Esophagus squamous epithelium (tissue), 5 donors: ENCODE measurements around the gene ZNF124. TPM values are rescaled to one million over a fixed set of nuclear protein-coding genes. Genes with fewer than 3 reads are reported as not detected.

Experiments
- DNase-seq: peaks from one replicate; lab custom pipeline; 2025; lab: John Stamatoyannopoulos, UW
- H3K27ac ChIP-seq, 4 donors: fragments of 200-600 bp; sonication (generic); one replicate each; pipeline ENCODE4 v1.5.1; 2016 to 2019; ENCODE audit warnings: mild to moderate bottlenecking in 1 of 4
- H3K27me3 ChIP-seq, 4 donors: fragments of 200-600 bp; sonication (generic); 1 replicate in 3 of 4; 2 replicates in 1 of 4; pipeline versions ENCODE4 v1.5.1 to v1.6.0; 2017 to 2021; ENCODE audit warnings: antibody characterized with exemption in 1 of 4
- H3K36me3 ChIP-seq, 3 donors: fragments of 200-600 bp; sonication (generic); one replicate each; pipeline ENCODE4 v1.5.1; 2016 to 2019
- H3K4me1 ChIP-seq, 3 donors: fragments of 200-600 bp; sonication (generic); one replicate each; pipeline ENCODE4 v1.5.1; 2017 to 2019
- H3K4me3 ChIP-seq, 4 donors: fragments of 200-600 bp; sonication (generic); 1 replicate in 3 of 4; 2 replicates in 1 of 4; pipeline ENCODE4 v1.5.1; 2016 to 2019; ENCODE audit warnings: mild to moderate bottlenecking in 2 of 4, moderate library complexity in 1 of 4
- H3K9me3 ChIP-seq, 3 donors: fragments of 200-600 bp; sonication (generic); one replicate each; pipeline ENCODE4 v1.5.1; 2016 to 2019
- CTCF ChIP-seq, 6 experiments: fragments of 450-650 bp in 4 of 6; fragments of 200-600 bp in 2 of 6; sonication (generic) in 2 of 6; IDR thresholded peaks; one replicate each; pipeline ENCODE4 v1.5.1; 2016 to 2019; ENCODE audit warnings: antibody characterized with exemption in 6 of 6, mild to moderate bottlenecking in 4 of 6, moderate library complexity in 4 of 6
- POLR2A ChIP-seq, 4 donors: fragments of 450-650 bp; IDR thresholded peaks; one replicate each; pipeline ENCODE4 v1.6.1; 2017; ENCODE audit warnings: antibody characterized with exemption in 4 of 4, mild to moderate bottlenecking in 4 of 4, moderate library complexity in 3 of 4
- WGBS, 2 donors: methylation state at CpG; one replicate each; pipeline ENCODE4 v1.1.5; 2018; 5-methylcytosine and 5-hydroxymethylcytosine counted together
- intact Hi-C: fragments of 100-400 bp; cut with DNase I; formaldehyde crosslinking; loops from one replicate; pipeline ENCODE4 v1.15.0; 2022
- small RNA-seq, 4 donors: library from RNA; depleted of rRNA; stranded (forward); fragments of <200 nt; gene quantifications; one replicate each; pipeline ENCODE3, GENCODE V24; 2016
- total RNA-seq, 4 donors: library from RNA; depleted of rRNA; stranded (reverse); fragments of >200 nt; gene quantifications; one replicate each; pipeline ENCODE4 v1.1.0, GENCODE V29; 2016
- donor health status: DM: yes; HTN: yes; CAD: no.

The ZNF124 gene
- total RNA-seq, 4 donors from 2014 or later = 5.7 to 36.4 (median 14.1) TPM

GRCh38 chr1:247105966-247106365 lies 65.9 kb downstream of the ZNF124 start:
- WGBS, 2 donors = 92 to 98% methylated on average over 12 to 13 of the region's 15 CpGs

More at GRCh38 chr1:247105966-247106365, 65.9 kb downstream of the ZNF124 start:
- Histone ChIP-seq H3K9me3 (peaks cover 0 to 16% (median 8%) of the 10 kb centered on the region in 3 donors), H3K4me1 (peaks cover 6 to 37% (median 16%) of the 10 kb centered on the region in 3 donors), H3K27ac (no peak overlapping the region), H3K27me3 (peaks cover 0 to 13% (median 0%) of the 10 kb centered on the region in 4 donors), H3K4me3 (no peak overlapping the region), H3K36me3 (peaks cover 2 to 12% (median 3%) of the 10 kb centered on the region in 3 donors)
- no peak for TF ChIP-seq CTCF (IDR thresholded peaks at IDR 0.05)
- no peak for TF ChIP-seq POLR2A (IDR thresholded peaks at IDR 0.05)
- DNase-seq = no peak
- intact Hi-C loops = no loop called here

Small RNA genes within 50 kb of the gene (small RNA-seq; reads per million reads assigned to genes)
- gene AL390728.3 (0 reads per million in 4 donors), gene RNA5SP82 (0 reads per million in 4 donors)

Other genes with a start within 250 kb of the ZNF124 start
- gene AHCTF1, start 240.1 kb downstream of the ZNF124 start, total RNA-seq = 10 to 100 TPM; 12.3 to 38.7 (median 29.0) TPM
- gene ZNF695, start 164.0 kb downstream of the ZNF124 start, total RNA-seq = under 1 TPM; 0.15 to 0.76 (median 0.31) TPM
- 1 to 10 TPM in 2 of 4 donors, under 1 TPM in 2; 0.57 to 4.0 (median 1.1) TPM for gene ZNF670, start 93.2 kb downstream of the ZNF124 start, total RNA-seq
- gene ZNF669, start 67.7 kb downstream of the ZNF124 start, total RNA-seq = 1 to 10 TPM in 3 of 4 donors, under 1 TPM in 1; 0.95 to 6.7 (median 3.2) TPM
- not detected for gene VN1R5, start 84.1 kb upstream of the ZNF124 start, total RNA-seq
- 10 to 100 TPM in 1 of 4 donors, 1 to 10 TPM in 3; 8.9 to 21.2 (median 9.5) TPM for gene ZNF496, start 159.8 kb upstream of the ZNF124 start, total RNA-seq
- gene NLRP3, start 244.2 kb upstream of the ZNF124 start, total RNA-seq = 1 to 10 TPM in 3 of 4 donors, under 1 TPM in 1; 0.57 to 2.3 (median 1.8) TPM